Measurements from ENCODE around the gene C3orf20. TPM values are rescaled to one million over a fixed set of nuclear protein-coding genes. Genes with fewer than 3 reads are reported as not detected.

Gene C3orf20
- total RNA-seq, 2 donors from 2014 or later = not detected

DNA sequence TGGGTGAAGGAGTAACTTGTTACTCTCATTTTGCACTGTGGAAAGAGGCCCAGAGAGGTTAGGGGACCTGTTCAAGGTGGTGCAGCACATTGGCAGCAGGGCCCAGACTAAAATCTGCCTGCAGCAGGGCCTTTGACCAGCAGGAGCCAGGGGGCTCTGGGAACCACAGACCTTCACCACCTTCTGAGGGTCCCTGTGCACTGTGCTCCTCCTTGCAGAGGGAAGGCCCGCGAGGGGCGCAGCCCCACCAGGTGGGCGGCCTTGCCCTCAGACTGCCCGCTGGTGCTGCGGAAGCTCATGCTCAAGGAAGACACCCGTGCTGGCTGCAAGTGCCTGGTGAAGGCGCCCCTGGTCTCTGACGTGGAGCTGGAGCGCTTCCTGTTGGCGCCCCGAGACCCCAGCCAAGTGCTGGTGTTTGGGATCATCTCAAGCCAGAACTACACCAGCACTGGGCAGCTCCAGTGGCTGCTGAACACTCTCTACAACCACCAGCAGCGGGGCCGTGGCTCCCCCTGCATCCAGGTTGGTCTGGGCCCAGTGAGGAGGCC lies 82.3 kb downstream of the C3orf20 start:
- Histone ChIP-seq H3K36me3 (no peaks in the 10 kb centered on the region), H3K27ac (no peak overlapping the region), H3K4me3 (no peak overlapping the region), H3K9me3 (no peaks in the 10 kb centered on the region), H3K4me1 (no peaks in the 10 kb centered on the region), H3K27me3 (no peaks in the 10 kb centered on the region)
- DNase-seq (ENCODE audit: low spot score) = no peak
- TF ChIP-seq, protein P1, sequence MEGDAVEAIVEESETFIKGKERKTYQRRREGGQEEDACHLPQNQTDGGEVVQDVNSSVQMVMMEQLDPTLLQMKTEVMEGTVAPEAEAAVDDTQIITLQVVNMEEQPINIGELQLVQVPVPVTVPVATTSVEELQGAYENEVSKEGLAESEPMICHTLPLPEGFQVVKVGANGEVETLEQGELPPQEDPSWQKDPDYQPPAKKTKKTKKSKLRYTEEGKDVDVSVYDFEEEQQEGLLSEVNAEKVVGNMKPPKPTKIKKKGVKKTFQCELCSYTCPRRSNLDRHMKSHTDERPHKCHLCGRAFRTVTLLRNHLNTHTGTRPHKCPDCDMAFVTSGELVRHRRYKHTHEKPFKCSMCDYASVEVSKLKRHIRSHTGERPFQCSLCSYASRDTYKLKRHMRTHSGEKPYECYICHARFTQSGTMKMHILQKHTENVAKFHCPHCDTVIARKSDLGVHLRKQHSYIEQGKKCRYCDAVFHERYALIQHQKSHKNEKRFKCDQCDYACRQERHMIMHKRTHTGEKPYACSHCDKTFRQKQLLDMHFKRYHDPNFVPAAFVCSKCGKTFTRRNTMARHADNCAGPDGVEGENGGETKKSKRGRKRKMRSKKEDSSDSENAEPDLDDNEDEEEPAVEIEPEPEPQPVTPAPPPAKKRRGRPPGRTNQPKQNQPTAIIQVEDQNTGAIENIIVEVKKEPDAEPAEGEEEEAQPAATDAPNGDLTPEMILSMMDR (IDR thresholded peaks at IDR 0.05) = no peak

- H3K4me3 ChIP-seq = no peak overlapping the region
- H3K4me1 ChIP-seq = no peaks in the 10 kb centered on the region
- H3K9me3 ChIP-seq = no peaks in the 10 kb centered on the region
- H3K36me3 ChIP-seq = no peaks in the 10 kb centered on the region
- TF ChIP-seq, protein P1 (IDR thresholded peaks at IDR 0.05) = no peak
- DNase-seq (ENCODE audit: low spot score) = no peak
- no peaks in the 10 kb centered on the region for H3K27me3 ChIP-seq
- H3K27ac ChIP-seq = no peak overlapping the region
Measured at GRCh38 chr3:14758297-14758696, 83.4 kb downstream of the C3orf20 start.

GRCh38 chr3:14758959-14759358 lies 84.0 kb downstream of the C3orf20 start:
- TF ChIP-seq, protein P1 (IDR thresholded peaks at IDR 0.05) = no peak
- Histone ChIP-seq H3K9me3 (no peaks in the 10 kb centered on the region), H3K36me3 (no peaks in the 10 kb centered on the region), H3K27me3 (no peaks in the 10 kb centered on the region), H3K4me1 (no peaks in the 10 kb centered on the region), H3K4me3 (no peak overlapping the region), H3K27ac (no peak overlapping the region)
- DNase-seq (ENCODE audit: low spot score) = no peak

GRCh38 chr3:14760185-14760584 lies 85.2 kb downstream of the C3orf20 start:
- no peaks in the 10 kb centered on the region for H3K36me3 ChIP-seq
- no peak overlapping the region for H3K4me3 ChIP-seq
- H3K4me1 ChIP-seq = no peaks in the 10 kb centered on the region
- no peaks in the 10 kb centered on the region for H3K27me3 ChIP-seq
- DNase-seq (ENCODE audit: low spot score) = no peak
- TF ChIP-seq, protein P1 (IDR thresholded peaks at IDR 0.05) = no peak
- H3K9me3 ChIP-seq = no peaks in the 10 kb centered on the region
- H3K27ac ChIP-seq = no peak overlapping the region

GRCh38 chr3:14761121-14761672 lies 86.3 kb downstream of the C3orf20 start:
- Histone ChIP-seq H3K36me3 (no peaks in the 10 kb centered on the region), H3K27me3 (no peaks in the 10 kb centered on the region), H3K27ac (no peak overlapping the region), H3K4me3 (no peak overlapping the region), H3K4me1 (no peaks in the 10 kb centered on the region), H3K9me3 (no peaks in the 10 kb centered on the region)
- TF ChIP-seq, protein P1 (IDR thresholded peaks at IDR 0.05) = no peak
- no peak for DNase-seq (ENCODE audit: low spot score)

DNA sequence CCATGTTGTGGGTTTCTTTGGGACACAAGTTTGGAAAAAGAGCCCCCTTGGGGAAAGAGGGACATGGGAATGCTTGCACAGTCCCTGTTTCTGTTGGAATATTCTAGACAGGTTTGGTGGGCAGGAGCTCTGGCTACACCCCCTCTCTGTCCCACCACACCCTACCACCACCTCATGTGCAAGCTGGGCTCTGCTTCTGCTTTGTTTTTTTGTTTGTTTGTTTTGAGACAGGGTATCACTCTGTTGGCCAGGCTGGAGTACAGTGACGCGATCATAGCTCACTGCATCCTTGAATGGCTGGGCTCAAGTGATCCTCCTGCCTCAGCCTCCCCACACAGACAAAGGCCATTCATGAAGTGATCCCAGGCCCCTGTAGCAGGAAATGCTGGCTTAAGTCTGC lies 86.9 kb downstream of the C3orf20 start:
- DNase-seq (ENCODE audit: low spot score) = no peak
- Histone ChIP-seq H3K27me3 (no peaks in the 10 kb centered on the region), H3K4me1 (no peaks in the 10 kb centered on the region), H3K27ac (no peak overlapping the region), H3K36me3 (no peaks in the 10 kb centered on the region), H3K9me3 (no peaks in the 10 kb centered on the region), H3K4me3 (no peak overlapping the region)
- TF ChIP-seq, protein P1 (IDR thresholded peaks at IDR 0.05) = no peak
